K562 (cell line): ENCODE data around the gene UBR3. TPM values are rescaled to one million over a fixed set of nuclear protein-coding genes. Genes with fewer than 3 reads are reported as not detected.
A peak's percentile ranks its signal among the peaks of the same experiment; 100 is the strongest.

ENCODE experiments used
- FOXK2 ChIP-seq, 2 experiments: fragments of 450-650 bp; IDR thresholded peaks in 1 of 2; conservative IDR thresholded peaks in 1 of 2; 2 replicates each; pipeline ENCODE4 v1.6.1; 2016; ENCODE audit warnings: low read depth in 2 of 2, mild to moderate bottlenecking in 1 of 2
- JUN ChIP-seq, 2 experiments: sonication (generic) in 1 of 2; formaldehyde crosslinking in 1 of 2; IDR thresholded peaks; 2 replicates each; pipeline versions ENCODE4 v1.6.1 to v1.8.0; 2012 to 2022; ENCODE audit warnings: borderline replicate concordance in 2 of 2, mild to moderate bottlenecking in 2 of 2, improper control_type of control experiment in 1 of 2, low read depth in 1 of 2, low read length in 1 of 2, missing genetic modification reagents in 1 of 2
- SIN3B ChIP-seq: fragments of 450-650 bp; IDR thresholded peaks from 2 replicates; pipeline ENCODE4 v1.6.1; 2017; ENCODE audit warnings: low read depth, mild to moderate bottlenecking, moderate library complexity
- TAL1 ChIP-seq: fragments of 450-650 bp; IDR thresholded peaks from 2 replicates; pipeline ENCODE4 v1.6.1; 2016; ENCODE audit warnings: mild to moderate bottlenecking
- polyA plus RNA-seq, 8 experiments: library from polyadenylated mRNA; depleted of rRNA in 4 of 8; stranded (reverse) in 5 of 8; unstranded in 3 of 8; fragments of >200 nt; fragmentation: Nextera tagmentation in 2 of 8; fragmentation: Illumina TruSeq in 1 of 8; extraction: Ambion mirVana in 2 of 8; extraction: Trizol in 1 of 8; gene quantifications; 2 replicates each; pipeline versions ENCODE4 v1.2.1 to v1.2.3, GENCODE V29; 2011 to 2014; ENCODE audit warnings: inconsistent platforms in 1 of 8, missing spikeins in 1 of 8
- total RNA-seq, 7 experiments: library from RNA; depleted of rRNA in 6 of 7; stranded (reverse); fragments of >200 nt in 6 of 7; fragmentation: Illumina TruSeq in 2 of 7; extraction: Trizol in 2 of 7; gene quantifications; 2 replicates each; pipeline versions ENCODE4 v1.2.1 to v1.2.3, GENCODE V29; 2011 to 2021; ENCODE audit warnings: low replicate concordance in 1 of 7
- TF ChIP-seq, protein P1 (sequence below), 2 experiments: fragments of 450-650 bp; conservative IDR thresholded peaks; 2 replicates each; pipeline ENCODE4 v1.6.1; 2017; ENCODE audit warnings: mild to moderate bottlenecking in 2 of 2, moderate library complexity in 2 of 2
- TF ChIP-seq, protein P2 (sequence below): fragments of 450-650 bp; IDR thresholded peaks from 2 replicates; pipeline ENCODE4 v1.6.1; 2017; ENCODE audit warnings: antibody characterized with exemption
- TF ChIP-seq, protein P3 (sequence below): fragments of 450-650 bp; IDR thresholded peaks from 2 replicates; pipeline ENCODE4 v1.6.1; 2016; ENCODE audit warnings: mild to moderate bottlenecking, moderate library complexity
- TF ChIP-seq, protein P4 (sequence below): fragments of 450-650 bp; IDR thresholded peaks from 2 replicates; pipeline ENCODE4 v1.6.1; 2016; ENCODE audit warnings: borderline replicate concordance

The UBR3 gene
- total and polyA plus RNA-seq, 9 of the 15 experiments (the other 6 are each of a cell fraction or from before 2014, with no cell fraction given) = 14.4 to 63.5 (median 40.4) TPM

DNA sequence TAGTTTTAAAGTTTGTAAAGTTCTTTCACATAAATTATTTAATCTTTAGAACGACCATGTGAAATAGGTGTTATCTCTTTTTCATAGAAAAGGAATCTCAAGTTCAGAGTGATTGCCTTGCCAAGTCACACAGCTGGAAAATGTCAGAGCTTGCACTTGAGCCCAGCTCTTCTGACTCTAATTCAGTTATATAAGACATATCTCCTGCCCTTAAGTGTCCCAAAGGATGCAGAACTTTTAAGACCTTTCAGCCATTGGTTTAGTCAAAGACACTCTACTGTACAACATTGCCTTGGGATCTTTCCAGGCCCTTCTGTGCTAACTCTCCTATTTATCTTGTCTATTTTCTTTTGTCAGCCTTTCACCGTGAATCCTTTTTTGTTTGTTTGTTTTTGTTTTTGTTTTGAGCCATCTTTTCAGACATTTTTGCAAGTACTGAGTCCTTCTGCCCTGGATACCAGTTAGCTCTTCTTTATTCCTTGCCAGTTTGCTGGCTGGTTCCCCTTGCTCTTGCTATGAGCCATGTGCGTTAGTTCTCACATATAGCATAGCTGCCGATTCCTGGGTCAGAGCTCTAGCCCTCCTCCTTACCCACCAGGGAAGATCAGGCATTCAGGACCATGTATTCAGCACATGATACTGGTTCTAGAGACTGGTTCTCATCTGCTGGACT is 190.7 kb downstream of the UBR3 start (continued):
- TF ChIP-seq JUN (IDR thresholded peaks at IDR 0.05; ENCODE audit: borderline replicate concordance, low read depth, low read length) (no peak), JUN (CRISPR knock-in tag; IDR thresholded peaks at IDR 0.05; ENCODE audit: borderline replicate concordance) (no peak), TAL1 (0 out of 2 replicates have a peak, but pooled peaks have one; percentile 4), FOXK2 (conservative IDR thresholded peaks at IDR 0.05 in 1 of 2, IDR thresholded peaks at IDR 0.05 in 1 of 2; ENCODE audit: low read depth in 2 of 2) (0 out of 4 replicates have a peak, but pooled peaks of 1 of the 2 experiments have one; percentile 35), SIN3B (no peak)
- TF ChIP-seq, protein P1, sequence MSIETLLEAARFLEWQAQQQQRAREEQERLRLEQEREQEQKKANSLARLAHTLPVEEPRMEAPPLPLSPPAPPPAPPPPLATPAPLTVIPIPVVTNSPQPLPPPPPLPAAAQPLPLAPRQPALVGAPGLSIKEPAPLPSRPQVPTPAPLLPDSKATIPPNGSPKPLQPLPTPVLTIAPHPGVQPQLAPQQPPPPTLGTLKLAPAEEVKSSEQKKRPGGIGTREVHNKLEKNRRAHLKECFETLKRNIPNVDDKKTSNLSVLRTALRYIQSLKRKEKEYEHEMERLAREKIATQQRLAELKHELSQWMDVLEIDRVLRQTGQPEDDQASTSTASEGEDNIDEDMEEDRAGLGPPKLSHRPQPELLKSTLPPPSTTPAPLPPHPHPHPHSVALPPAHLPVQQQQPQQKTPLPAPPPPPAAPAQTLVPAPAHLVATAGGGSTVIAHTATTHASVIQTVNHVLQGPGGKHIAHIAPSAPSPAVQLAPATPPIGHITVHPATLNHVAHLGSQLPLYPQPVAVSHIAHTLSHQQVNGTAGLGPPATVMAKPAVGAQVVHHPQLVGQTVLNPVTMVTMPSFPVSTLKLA (conservative IDR thresholded peaks at IDR 0.05) = no peak
- TF ChIP-seq, protein P2, sequence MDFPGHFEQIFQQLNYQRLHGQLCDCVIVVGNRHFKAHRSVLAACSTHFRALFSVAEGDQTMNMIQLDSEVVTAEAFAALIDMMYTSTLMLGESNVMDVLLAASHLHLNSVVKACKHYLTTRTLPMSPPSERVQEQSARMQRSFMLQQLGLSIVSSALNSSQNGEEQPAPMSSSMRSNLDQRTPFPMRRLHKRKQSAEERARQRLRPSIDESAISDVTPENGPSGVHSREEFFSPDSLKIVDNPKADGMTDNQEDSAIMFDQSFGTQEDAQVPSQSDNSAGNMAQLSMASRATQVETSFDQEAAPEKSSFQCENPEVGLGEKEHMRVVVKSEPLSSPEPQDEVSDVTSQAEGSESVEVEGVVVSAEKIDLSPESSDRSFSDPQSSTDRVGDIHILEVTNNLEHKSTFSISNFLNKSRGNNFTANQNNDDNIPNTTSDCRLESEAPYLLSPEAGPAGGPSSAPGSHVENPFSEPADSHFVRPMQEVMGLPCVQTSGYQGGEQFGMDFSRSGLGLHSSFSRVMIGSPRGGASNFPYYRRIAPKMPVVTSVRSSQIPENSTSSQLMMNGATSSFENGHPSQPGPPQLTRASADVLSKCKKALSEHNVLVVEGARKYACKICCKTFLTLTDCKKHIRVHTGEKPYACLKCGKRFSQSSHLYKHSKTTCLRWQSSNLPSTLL = 0 out of 2 replicates have a peak, but pooled peaks have one; percentile 30
- TF ChIP-seq, protein P3, sequence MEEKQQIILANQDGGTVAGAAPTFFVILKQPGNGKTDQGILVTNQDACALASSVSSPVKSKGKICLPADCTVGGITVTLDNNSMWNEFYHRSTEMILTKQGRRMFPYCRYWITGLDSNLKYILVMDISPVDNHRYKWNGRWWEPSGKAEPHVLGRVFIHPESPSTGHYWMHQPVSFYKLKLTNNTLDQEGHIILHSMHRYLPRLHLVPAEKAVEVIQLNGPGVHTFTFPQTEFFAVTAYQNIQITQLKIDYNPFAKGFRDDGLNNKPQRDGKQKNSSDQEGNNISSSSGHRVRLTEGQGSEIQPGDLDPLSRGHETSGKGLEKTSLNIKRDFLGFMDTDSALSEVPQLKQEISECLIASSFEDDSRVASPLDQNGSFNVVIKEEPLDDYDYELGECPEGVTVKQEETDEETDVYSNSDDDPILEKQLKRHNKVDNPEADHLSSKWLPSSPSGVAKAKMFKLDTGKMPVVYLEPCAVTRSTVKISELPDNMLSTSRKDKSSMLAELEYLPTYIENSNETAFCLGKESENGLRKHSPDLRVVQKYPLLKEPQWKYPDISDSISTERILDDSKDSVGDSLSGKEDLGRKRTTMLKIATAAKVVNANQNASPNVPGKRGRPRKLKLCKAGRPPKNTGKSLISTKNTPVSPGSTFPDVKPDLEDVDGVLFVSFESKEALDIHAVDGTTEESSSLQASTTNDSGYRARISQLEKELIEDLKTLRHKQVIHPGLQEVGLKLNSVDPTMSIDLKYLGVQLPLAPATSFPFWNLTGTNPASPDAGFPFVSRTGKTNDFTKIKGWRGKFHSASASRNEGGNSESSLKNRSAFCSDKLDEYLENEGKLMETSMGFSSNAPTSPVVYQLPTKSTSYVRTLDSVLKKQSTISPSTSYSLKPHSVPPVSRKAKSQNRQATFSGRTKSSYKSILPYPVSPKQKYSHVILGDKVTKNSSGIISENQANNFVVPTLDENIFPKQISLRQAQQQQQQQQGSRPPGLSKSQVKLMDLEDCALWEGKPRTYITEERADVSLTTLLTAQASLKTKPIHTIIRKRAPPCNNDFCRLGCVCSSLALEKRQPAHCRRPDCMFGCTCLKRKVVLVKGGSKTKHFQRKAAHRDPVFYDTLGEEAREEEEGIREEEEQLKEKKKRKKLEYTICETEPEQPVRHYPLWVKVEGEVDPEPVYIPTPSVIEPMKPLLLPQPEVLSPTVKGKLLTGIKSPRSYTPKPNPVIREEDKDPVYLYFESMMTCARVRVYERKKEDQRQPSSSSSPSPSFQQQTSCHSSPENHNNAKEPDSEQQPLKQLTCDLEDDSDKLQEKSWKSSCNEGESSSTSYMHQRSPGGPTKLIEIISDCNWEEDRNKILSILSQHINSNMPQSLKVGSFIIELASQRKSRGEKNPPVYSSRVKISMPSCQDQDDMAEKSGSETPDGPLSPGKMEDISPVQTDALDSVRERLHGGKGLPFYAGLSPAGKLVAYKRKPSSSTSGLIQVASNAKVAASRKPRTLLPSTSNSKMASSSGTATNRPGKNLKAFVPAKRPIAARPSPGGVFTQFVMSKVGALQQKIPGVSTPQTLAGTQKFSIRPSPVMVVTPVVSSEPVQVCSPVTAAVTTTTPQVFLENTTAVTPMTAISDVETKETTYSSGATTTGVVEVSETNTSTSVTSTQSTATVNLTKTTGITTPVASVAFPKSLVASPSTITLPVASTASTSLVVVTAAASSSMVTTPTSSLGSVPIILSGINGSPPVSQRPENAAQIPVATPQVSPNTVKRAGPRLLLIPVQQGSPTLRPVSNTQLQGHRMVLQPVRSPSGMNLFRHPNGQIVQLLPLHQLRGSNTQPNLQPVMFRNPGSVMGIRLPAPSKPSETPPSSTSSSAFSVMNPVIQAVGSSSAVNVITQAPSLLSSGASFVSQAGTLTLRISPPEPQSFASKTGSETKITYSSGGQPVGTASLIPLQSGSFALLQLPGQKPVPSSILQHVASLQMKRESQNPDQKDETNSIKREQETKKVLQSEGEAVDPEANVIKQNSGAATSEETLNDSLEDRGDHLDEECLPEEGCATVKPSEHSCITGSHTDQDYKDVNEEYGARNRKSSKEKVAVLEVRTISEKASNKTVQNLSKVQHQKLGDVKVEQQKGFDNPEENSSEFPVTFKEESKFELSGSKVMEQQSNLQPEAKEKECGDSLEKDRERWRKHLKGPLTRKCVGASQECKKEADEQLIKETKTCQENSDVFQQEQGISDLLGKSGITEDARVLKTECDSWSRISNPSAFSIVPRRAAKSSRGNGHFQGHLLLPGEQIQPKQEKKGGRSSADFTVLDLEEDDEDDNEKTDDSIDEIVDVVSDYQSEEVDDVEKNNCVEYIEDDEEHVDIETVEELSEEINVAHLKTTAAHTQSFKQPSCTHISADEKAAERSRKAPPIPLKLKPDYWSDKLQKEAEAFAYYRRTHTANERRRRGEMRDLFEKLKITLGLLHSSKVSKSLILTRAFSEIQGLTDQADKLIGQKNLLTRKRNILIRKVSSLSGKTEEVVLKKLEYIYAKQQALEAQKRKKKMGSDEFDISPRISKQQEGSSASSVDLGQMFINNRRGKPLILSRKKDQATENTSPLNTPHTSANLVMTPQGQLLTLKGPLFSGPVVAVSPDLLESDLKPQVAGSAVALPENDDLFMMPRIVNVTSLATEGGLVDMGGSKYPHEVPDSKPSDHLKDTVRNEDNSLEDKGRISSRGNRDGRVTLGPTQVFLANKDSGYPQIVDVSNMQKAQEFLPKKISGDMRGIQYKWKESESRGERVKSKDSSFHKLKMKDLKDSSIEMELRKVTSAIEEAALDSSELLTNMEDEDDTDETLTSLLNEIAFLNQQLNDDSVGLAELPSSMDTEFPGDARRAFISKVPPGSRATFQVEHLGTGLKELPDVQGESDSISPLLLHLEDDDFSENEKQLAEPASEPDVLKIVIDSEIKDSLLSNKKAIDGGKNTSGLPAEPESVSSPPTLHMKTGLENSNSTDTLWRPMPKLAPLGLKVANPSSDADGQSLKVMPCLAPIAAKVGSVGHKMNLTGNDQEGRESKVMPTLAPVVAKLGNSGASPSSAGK = peak; percentile 21; the same call in 1 of the 2 replicates
- TF ChIP-seq, protein P4, sequence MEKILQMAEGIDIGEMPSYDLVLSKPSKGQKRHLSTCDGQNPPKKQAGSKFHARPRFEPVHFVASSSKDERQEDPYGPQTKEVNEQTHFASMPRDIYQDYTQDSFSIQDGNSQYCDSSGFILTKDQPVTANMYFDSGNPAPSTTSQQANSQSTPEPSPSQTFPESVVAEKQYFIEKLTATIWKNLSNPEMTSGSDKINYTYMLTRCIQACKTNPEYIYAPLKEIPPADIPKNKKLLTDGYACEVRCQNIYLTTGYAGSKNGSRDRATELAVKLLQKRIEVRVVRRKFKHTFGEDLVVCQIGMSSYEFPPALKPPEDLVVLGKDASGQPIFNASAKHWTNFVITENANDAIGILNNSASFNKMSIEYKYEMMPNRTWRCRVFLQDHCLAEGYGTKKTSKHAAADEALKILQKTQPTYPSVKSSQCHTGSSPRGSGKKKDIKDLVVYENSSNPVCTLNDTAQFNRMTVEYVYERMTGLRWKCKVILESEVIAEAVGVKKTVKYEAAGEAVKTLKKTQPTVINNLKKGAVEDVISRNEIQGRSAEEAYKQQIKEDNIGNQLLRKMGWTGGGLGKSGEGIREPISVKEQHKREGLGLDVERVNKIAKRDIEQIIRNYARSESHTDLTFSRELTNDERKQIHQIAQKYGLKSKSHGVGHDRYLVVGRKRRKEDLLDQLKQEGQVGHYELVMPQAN = peak; percentile 53; the same call in 1 of the 2 replicates
